ENCODE results near the gene AFG3L2. TPM values are rescaled to one million over a fixed set of nuclear protein-coding genes. Genes with fewer than 3 reads are reported as not detected.

The AFG3L2 gene
- total and polyA plus RNA-seq, 10 of the 15 experiments (the other 5 are each of a cell fraction or from before 2014, with no cell fraction given), result 21.0 to 72.7 (median 57.7) TPM

DNA sequence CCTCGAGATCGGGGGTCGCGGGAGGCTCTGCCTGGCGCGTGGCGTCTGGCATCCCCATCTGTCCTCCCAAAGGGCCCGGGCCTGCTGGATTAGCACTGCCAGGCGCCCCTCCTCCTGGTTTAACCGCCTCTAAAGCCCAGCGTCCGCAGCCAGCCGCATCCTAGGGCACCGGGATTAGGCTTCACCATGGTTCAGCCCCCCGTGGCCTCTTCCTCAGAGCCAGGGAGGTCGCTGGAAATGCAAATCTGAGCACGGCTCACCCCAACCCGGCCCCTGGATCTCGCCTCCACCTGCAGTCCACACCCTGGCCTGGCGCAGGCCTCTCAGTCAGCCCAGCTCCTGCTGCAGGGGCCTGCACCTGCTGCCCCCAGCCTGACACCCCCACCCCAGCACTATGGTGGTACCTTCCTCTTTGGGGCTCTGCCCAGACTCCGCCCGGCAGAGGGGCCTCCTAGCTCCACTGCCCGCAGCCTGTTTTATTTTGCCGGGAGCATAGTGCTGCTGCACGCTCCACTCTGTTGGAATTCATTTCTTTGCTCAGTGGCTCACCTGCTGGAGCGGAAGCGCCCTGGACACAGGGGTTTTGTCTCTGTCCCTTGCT, 43.9 kb upstream of the AFG3L2 start (continued):
- no peak for TF ChIP-seq SMARCA5 (IDR thresholded peaks at IDR 0.05)
- no peak for TF ChIP-seq BRCA1 (IDR thresholded peaks at IDR 0.05; ENCODE audit: low read depth, low read length)
- TF ChIP-seq YY1 (IDR thresholded peaks at IDR 0.05; ENCODE audit: low read depth, low read length), result no peak
- TF ChIP-seq SMAD5 (IDR thresholded peaks at IDR 0.05; ENCODE audit: low read depth), result no peak
- TF ChIP-seq NFIC (IDR thresholded peaks at IDR 0.05; ENCODE audit: low read depth, low read length), result no peak
- TF ChIP-seq SIX5 (IDR thresholded peaks at IDR 0.05; ENCODE audit: low read depth, low read length, severe bottlenecking), result no peak
- TF ChIP-seq EGR1 (IDR thresholded peaks at IDR 0.05; ENCODE audit: borderline replicate concordance in 1 of 2, low read depth in 2 of 2, low read length in 2 of 2), result no peak
- TF ChIP-seq, protein P1, sequence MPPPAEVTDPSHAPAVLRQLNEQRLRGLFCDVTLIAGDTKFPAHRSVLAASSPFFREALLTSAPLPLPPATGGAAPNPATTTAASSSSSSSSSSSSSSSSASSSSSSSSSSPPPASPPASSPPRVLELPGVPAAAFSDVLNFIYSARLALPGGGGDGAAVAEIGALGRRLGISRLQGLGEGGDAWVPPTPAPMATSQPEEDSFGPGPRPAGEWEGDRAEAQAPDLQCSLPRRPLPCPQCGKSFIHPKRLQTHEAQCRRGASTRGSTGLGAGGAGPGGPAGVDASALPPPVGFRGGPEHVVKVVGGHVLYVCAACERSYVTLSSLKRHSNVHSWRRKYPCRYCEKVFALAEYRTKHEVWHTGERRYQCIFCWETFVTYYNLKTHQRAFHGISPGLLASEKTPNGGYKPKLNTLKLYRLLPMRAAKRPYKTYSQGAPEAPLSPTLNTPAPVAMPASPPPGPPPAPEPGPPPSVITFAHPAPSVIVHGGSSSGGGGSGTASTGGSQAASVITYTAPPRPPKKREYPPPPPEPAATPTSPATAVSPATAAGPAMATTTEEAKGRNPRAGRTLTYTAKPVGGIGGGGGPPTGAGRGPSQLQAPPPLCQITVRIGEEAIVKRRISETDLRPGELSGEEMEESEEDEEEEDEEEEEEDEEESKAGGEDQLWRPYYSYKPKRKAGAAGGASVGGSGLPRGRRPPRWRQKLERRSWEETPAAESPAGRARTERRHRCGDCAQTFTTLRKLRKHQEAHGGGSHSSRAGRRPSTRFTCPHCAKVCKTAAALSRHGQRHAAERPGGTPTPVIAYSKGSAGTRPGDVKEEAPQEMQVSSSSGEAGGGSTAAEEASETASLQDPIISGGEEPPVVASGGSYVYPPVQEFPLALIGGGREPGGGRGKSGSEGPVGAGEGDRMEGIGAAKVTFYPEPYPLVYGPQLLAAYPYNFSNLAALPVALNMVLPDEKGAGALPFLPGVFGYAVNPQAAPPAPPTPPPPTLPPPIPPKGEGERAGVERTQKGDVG (CRISPR knock-in tag; IDR thresholded peaks at IDR 0.05), result no peak
- TF ChIP-seq ZBED1 (IDR thresholded peaks at IDR 0.05; ENCODE audit: borderline replicate concordance), result no peak
- TF ChIP-seq, protein P2, sequence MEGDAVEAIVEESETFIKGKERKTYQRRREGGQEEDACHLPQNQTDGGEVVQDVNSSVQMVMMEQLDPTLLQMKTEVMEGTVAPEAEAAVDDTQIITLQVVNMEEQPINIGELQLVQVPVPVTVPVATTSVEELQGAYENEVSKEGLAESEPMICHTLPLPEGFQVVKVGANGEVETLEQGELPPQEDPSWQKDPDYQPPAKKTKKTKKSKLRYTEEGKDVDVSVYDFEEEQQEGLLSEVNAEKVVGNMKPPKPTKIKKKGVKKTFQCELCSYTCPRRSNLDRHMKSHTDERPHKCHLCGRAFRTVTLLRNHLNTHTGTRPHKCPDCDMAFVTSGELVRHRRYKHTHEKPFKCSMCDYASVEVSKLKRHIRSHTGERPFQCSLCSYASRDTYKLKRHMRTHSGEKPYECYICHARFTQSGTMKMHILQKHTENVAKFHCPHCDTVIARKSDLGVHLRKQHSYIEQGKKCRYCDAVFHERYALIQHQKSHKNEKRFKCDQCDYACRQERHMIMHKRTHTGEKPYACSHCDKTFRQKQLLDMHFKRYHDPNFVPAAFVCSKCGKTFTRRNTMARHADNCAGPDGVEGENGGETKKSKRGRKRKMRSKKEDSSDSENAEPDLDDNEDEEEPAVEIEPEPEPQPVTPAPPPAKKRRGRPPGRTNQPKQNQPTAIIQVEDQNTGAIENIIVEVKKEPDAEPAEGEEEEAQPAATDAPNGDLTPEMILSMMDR (IDR thresholded peaks at IDR 0.05 in 2 of 3, conservative IDR thresholded peaks at IDR 0.05 in 1 of 3; ENCODE audit: control insufficient read depth in 2 of 3, extremely low read depth in 1 of 3, insufficient read depth in 1 of 3, low read depth in 3 of 3, low read length in 3 of 3), result no peak
- TF ChIP-seq SMC3 (IDR thresholded peaks at IDR 0.05; ENCODE audit: borderline replicate concordance, low read length), result no peak
- TF ChIP-seq HDAC2 (IDR thresholded peaks at IDR 0.05), result no peak
- TF ChIP-seq KLF5 (IDR thresholded peaks at IDR 0.05; ENCODE audit: partially characterized antibody), result peak; percentile 85
- TF ChIP-seq CEBPB (IDR thresholded peaks at IDR 0.05; ENCODE audit: borderline replicate concordance in 1 of 2, low read depth in 2 of 2, low read length in 2 of 2), result no peak
- no peak for TF ChIP-seq POLR2AphosphoS5 (IDR thresholded peaks at IDR 0.05; ENCODE audit: low read length)
- no peak for TF ChIP-seq JUND (IDR thresholded peaks at IDR 0.05; ENCODE audit: low read depth, low read length)
- no peak for TF ChIP-seq RUNX3 (IDR thresholded peaks at IDR 0.05; ENCODE audit: low read length)
- no peak for TF ChIP-seq CHD4 (IDR thresholded peaks at IDR 0.05)
- no peak for TF ChIP-seq TAF1 (IDR thresholded peaks at IDR 0.05; ENCODE audit: borderline replicate concordance, low read depth, low read length)
- TF ChIP-seq RB1 (IDR thresholded peaks at IDR 0.05; ENCODE audit: borderline replicate concordance), result no peak
- TF ChIP-seq, protein P3, sequence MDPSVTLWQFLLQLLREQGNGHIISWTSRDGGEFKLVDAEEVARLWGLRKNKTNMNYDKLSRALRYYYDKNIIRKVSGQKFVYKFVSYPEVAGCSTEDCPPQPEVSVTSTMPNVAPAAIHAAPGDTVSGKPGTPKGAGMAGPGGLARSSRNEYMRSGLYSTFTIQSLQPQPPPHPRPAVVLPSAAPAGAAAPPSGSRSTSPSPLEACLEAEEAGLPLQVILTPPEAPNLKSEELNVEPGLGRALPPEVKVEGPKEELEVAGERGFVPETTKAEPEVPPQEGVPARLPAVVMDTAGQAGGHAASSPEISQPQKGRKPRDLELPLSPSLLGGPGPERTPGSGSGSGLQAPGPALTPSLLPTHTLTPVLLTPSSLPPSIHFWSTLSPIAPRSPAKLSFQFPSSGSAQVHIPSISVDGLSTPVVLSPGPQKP (IDR thresholded peaks at IDR 0.05; ENCODE audit: low read depth, low read length), result no peak
- peak; percentile 83 for TF ChIP-seq FOXK2 (IDR thresholded peaks at IDR 0.05)

All from GM12878 (cell line).